ENCODE data around the gene KRT8.

Gene KRT8

GRCh38 chr12:52896190-52897100, 8.4 kb downstream of the KRT8 start:
- no peak for DNase-seq (ENCODE audit: low spot score)
- peak overlapping the region in 1 of 2 donors; percentile 49 for H3K27ac ChIP-seq
- no peak for TF ChIP-seq CTCF (IDR thresholded peaks at IDR 0.05)
- no peak overlapping the region for H3K4me3 ChIP-seq

- TF ChIP-seq CTCF (IDR thresholded peaks at IDR 0.05) = no peak
- Histone ChIP-seq H3K4me3 (no peak overlapping the region), H3K27ac (peak overlapping the region in 1 of 2 donors; percentile 49)
- no peak for DNase-seq (ENCODE audit: low spot score)
Observed at GRCh38 chr12:52895726-52896189, 9.1 kb downstream of the KRT8 start.

- no peak for TF ChIP-seq CTCF (IDR thresholded peaks at IDR 0.05)
- H3K4me3 ChIP-seq = no peak overlapping the region
Observed at GRCh38 chr12:52892974-52893373, 11.9 kb downstream of the KRT8 start.

GRCh38 chr12:52892207-52892852, 12.5 kb downstream of the KRT8 start:
- no peak for TF ChIP-seq CTCF (IDR thresholded peaks at IDR 0.05)
- Histone ChIP-seq H3K27ac (no peak overlapping the region), H3K4me3 (no peak overlapping the region)
- no peak for DNase-seq (ENCODE audit: low spot score)

More at GRCh38 chr12:52892974-52893373, 11.9 kb downstream of the KRT8 start:
- H3K27ac ChIP-seq = no peak overlapping the region
- no peak for DNase-seq (ENCODE audit: low spot score)

GRCh38 chr12:52891044-52891443, 13.8 kb downstream of the KRT8 start:
- no peak overlapping the region for H3K27ac ChIP-seq
- no peak for TF ChIP-seq CTCF (IDR thresholded peaks at IDR 0.05)
- DNase-seq (ENCODE audit: low spot score) = no peak
- H3K4me3 ChIP-seq = no peak overlapping the region

GRCh38 chr12:52890417-52890816, 14.5 kb downstream of the KRT8 start:
- Histone ChIP-seq H3K27ac (no peak overlapping the region), H3K4me3 (no peak overlapping the region)
- no peak for TF ChIP-seq CTCF (IDR thresholded peaks at IDR 0.05)
- DNase-seq (ENCODE audit: low spot score) = no peak

Data from coronary artery (tissue), 2 donors.